ENCODE results near the gene SIGLEC10.

Gene SIGLEC10

GRCh38 chr19:51365965-51366388 lies 51.5 kb downstream of the SIGLEC10 start, which contains the start of gene ETFB:
Gene ETFB, minus strand, starts transcription at chr19:51366388. Its CDS starts 62 bp downstream, at chr19:51366326.
- no peak for DNase-seq

GRCh38 chr19:51365211-51365964 lies 52.1 kb downstream of the SIGLEC10 start:
- DNase-seq = no peak

GRCh38 chr19:51364200-51365106 lies 53.0 kb downstream of the SIGLEC10 start:
- DNase-seq = no peak

GRCh38 chr19:51361239-51361638 lies 56.2 kb downstream of the SIGLEC10 start:
- DNase-seq = no peak

All from hippocampal formation (tissue), 2 donors.